ENCODE measurements around the gene VPS37C. TPM values are rescaled to one million over a fixed set of nuclear protein-coding genes. Genes with fewer than 3 reads are reported as not detected.

VPS37C gene
- total RNA-seq, 4 donors from 2014 or later, result 26.4 to 36.3 (median 35.7) TPM

- Histone ChIP-seq H3K4me1 (peaks cover 28% of the 10 kb centered on the region), H3K27me3 (no peaks in the 10 kb centered on the region), H3K27ac (no peak overlapping the region), H3K9me3 (no peaks in the 10 kb centered on the region), H3K4me3 (no peak overlapping the region), H3K36me3 (no peaks in the 10 kb centered on the region)
- WGBS, result 77% methylated on average over 13 of the region's 13 CpGs
- no peak for TF ChIP-seq POLR2A (IDR thresholded peaks at IDR 0.05)
- no peak for TF ChIP-seq POLR2AphosphoS5 (IDR thresholded peaks at IDR 0.05)
- TF ChIP-seq, protein P1, sequence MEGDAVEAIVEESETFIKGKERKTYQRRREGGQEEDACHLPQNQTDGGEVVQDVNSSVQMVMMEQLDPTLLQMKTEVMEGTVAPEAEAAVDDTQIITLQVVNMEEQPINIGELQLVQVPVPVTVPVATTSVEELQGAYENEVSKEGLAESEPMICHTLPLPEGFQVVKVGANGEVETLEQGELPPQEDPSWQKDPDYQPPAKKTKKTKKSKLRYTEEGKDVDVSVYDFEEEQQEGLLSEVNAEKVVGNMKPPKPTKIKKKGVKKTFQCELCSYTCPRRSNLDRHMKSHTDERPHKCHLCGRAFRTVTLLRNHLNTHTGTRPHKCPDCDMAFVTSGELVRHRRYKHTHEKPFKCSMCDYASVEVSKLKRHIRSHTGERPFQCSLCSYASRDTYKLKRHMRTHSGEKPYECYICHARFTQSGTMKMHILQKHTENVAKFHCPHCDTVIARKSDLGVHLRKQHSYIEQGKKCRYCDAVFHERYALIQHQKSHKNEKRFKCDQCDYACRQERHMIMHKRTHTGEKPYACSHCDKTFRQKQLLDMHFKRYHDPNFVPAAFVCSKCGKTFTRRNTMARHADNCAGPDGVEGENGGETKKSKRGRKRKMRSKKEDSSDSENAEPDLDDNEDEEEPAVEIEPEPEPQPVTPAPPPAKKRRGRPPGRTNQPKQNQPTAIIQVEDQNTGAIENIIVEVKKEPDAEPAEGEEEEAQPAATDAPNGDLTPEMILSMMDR (IDR thresholded peaks at IDR 0.05), result no peak
- no peak for TF ChIP-seq EP300 (IDR thresholded peaks at IDR 0.05)
- DNase-seq (ENCODE audit: low spot score in 2 of 2), result no peak
Observed at GRCh38 chr11:61163714-61164605, 2.7 kb upstream of the VPS37C start.

DNA sequence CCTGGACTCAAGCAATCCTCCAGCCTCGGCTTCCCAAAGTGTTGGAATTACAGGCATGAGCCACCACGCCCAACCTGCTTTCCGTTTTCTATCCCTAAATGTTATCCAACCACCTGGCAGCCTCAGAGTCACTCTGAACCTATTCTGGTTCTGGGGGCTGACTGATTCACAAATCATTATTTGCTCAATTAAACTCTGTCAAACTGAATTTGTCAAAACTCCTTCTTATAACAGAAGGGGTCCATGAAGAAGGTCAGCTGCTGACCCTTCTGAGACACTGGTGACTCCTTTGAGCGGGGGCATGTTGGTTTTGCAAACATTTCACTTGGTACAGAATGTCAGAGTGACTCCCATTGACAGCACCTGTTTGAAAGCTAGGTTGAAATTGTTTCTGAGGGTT lies 1.8 kb upstream of the VPS37C start:
- no peaks in the 10 kb centered on the region for H3K36me3 ChIP-seq
- TF ChIP-seq, protein P1 (IDR thresholded peaks at IDR 0.05), result no peak
- TF ChIP-seq POLR2AphosphoS5 (IDR thresholded peaks at IDR 0.05), result no peak
- TF ChIP-seq EP300 (IDR thresholded peaks at IDR 0.05), result no peak
- TF ChIP-seq POLR2A (IDR thresholded peaks at IDR 0.05), result no peak
- no peak overlapping the region for H3K27ac ChIP-seq
- no peaks in the 10 kb centered on the region for H3K27me3 ChIP-seq
- DNase-seq (ENCODE audit: low spot score in 2 of 2), result peak in 1 of 2 donors; percentile 38
- H3K4me3 ChIP-seq, result no peak overlapping the region
- 84% methylated on average over 4 of the region's 4 CpGs for WGBS
- H3K4me1 ChIP-seq, result peaks cover 38% of the 10 kb centered on the region
- no peaks in the 10 kb centered on the region for H3K9me3 ChIP-seq

GRCh38 chr11:61162092-61162941 lies 1.1 kb upstream of the VPS37C start:
- 41% methylated on average over 8 of the region's 8 CpGs for WGBS
- DNase-seq (ENCODE audit: low spot score in 2 of 2), result peak in 1 of 2 donors; percentile 42
- peaks cover 45% of the 10 kb centered on the region for H3K4me1 ChIP-seq

GRCh38 chr11:61160487-61161189 lies 588 bp downstream of the VPS37C start:
- peaks cover 45% of the 10 kb centered on the region for H3K4me1 ChIP-seq
- WGBS, result 17% methylated on average over 13 of the region's 25 CpGs
- H3K36me3 ChIP-seq, result no peaks in the 10 kb centered on the region
- peak overlapping the region; percentile 72 for H3K4me3 ChIP-seq
- TF ChIP-seq POLR2AphosphoS5 (IDR thresholded peaks at IDR 0.05), result peak in 1 of 3 donors; percentile 61
- TF ChIP-seq, protein P1 (IDR thresholded peaks at IDR 0.05), result no peak
- no peaks in the 10 kb centered on the region for H3K27me3 ChIP-seq
- no peak for DNase-seq (ENCODE audit: low spot score in 2 of 2)
- no peaks in the 10 kb centered on the region for H3K9me3 ChIP-seq
- peak overlapping the region; percentile 96 for H3K27ac ChIP-seq

More at GRCh38 chr11:61162092-61162941, 1.1 kb upstream of the VPS37C start:
- TF ChIP-seq, protein P1 (IDR thresholded peaks at IDR 0.05), result no peak
- TF ChIP-seq EP300 (IDR thresholded peaks at IDR 0.05) (no peak), POLR2A (IDR thresholded peaks at IDR 0.05) (no peak), POLR2AphosphoS5 (IDR thresholded peaks at IDR 0.05) (no peak)
- Histone ChIP-seq H3K9me3 (no peaks in the 10 kb centered on the region), H3K27ac (peak overlapping the region; percentile 96), H3K36me3 (no peaks in the 10 kb centered on the region), H3K4me3 (peak overlapping the region; percentile 72), H3K27me3 (no peaks in the 10 kb centered on the region)
